NOMO-1 treated with DMSO at 0.1 percent for 48 hours (cell line): ENCODE results near the gene PEX6.
"Not testable (repeated sequence)": the region's sequence is repeated elsewhere in the genome, so short reads cannot be mapped to it uniquely, and the experiment has no call there.

Experiments used
- DNase-seq: peaks from one replicate; lab custom pipeline; 2025; ENCODE audit not compliant: unreplicated experiment; lab: John Stamatoyannopoulos, UW

Gene PEX6

DNA sequence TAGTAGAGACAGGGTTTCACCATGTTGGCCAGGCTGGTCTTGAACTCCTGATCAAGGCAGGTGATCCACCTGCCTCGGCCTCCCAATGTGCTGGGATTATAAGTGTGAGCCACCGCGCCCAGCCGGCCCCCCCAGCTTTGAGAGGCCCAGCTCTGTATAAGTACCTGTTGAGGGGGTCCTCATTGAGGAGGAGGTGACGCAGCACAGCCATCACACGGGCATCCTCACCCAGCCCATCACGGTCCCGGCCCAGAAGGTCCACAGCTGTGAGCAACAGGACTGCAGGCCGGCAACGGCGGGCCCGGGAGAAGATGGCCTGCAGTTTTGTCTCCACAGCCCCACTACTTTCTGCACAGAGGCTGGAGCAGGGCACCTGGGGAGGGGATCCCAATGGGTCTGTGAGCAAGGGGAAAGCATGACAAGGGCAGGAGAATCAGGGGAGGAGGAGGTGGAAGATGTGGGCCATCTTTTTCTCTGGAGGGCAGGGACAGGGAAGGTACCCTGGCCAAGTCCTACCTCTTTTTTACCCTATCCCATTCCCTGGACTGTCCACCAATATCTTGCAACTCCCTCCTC lies 10.8 kb downstream of the PEX6 start:
- DNase-seq: no peak

DNA sequence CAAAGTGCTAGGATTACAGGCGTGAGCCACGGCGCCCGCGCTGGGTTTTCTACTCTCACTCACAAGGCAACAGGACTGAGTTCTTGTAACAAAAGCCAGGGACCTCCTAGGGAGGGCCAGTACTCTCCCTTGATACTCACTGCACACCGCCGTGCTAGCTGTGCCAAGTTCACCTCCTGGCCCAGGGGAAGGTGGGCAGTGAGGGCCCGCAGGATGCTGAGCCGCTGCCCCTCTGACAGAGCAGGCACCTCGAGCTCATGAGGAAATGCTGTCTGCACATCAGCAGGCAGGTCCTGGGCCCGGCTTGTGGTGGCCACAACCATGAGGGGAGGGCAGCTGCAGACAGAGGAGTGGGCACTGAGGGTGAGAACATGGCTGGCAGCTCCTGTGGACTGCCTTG lies 11.8 kb downstream of the PEX6 start:
- no peak for DNase-seq

DNA sequence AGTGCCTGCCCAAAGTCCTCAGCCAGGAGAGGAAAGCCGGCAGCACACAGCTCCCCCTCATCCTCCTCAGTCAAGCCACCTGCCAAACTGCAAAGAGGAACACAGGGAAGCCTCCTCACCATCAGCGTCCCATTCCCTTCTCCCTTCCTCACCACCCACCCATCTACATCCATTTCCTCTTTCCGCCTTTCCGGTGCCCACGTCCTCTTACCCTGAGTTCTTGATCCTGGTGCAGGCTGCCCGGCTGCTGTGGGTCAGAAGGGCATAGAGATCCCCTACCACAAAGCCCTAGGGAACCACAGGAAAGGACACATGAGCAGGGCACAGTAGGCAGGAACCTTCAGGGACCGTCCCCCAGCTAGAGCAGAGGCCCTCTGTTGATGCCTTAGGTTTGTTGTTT lies 12.4 kb downstream of the PEX6 start:
- DNase-seq: no peak

DNA sequence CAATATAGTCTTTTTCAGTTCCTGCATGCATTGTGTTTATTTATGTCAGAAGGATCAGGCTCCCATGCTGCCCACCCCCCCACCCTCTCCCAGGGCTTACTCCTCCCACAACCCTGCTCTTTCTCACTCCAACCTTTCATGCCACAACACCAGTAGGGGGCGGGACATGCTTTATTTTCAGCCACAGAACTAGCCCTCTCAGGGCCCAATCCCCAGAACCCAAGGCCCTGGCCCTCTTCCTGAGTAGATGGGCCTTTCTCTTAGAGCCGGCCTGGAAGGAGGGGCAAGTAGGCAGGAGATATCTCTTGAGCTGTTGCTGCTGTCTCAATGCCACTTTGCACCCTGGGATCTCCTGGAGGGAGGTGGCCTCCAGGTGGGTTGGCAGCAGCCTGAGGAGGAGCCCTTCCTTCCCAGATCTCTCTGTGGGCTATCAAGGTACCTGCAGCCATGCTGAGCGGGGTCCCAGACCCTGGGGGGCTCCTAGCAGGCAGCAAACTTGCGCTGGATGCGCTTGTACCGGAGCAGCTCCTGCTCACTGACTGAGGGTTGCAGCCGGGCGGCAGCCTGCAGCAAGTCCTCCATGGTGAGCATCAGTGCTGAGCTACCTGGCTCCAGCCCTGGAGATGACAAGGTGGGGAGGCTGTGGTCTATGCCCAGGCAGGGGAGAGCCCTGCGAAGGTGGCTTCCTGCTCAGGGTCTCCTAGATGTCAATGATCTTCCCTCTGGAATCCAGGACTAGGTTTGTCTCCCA lies 15.0 kb downstream of the PEX6 start:
- DNase-seq: peak; percentile 31

DNA sequence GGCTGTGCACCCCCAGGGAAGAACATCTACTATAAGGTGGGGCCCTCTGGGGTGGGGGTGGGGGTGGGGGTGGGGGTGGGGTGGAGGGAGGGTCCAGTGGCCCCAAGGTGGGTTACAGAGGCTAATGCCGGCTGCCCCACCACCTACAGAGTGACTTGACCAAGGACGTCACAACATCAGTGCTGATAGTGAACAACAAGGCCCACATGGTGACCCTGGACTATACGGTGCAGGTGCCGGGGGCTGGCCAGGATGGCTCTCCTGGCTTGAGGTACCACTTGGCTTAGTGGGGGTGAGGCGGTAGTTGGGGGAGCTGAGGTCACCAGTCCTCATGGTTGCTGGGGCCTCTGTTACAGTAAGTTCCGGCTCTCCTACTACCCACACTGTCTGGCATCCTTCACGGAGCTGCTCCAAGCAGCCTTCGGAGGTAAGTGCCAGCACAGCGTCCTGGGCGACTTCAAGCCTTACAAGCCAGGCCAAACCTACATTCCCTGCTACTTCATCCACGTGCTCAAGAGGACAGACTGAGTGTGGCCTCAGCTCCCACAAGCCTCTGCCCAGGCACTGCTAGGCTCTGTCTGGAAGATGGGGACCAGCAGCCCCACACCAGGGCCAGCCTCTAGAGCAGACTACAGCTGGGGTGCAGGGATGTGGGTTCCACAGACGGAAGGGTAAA lies 15.7 kb downstream of the PEX6 start:
- DNase-seq: no peak

DNA sequence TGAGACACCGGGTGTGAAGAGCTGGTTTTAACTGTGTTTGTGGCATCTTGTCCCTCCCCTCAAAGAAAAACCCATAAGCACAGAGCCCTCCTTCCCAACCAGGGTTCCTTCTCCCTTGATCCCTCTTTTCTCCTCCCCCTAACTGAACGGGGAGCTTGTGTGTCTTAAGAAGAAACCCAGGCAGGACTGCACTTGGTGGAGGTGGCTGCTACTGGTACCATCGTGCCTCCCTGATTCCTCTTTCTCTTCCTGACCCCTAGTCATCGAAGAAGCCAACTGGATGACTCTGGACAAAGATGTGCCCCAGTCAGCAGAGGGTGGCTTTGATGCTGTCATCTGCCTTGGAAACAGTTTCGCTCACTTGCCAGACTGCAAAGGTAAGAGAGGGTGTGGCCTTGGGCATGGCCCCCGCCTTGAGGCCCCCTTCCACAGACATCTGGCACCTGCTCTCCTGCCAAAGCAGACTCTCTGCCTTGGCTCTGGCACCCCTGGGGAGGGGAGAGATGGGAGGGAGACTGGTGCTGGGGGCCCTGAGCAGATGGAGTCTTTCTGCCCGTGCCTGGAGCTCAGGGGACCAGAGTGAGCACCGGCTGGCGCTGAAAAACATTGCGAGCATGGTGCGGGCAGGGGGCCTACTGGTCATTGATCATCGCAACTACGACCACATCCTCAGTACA lies 16.3 kb downstream of the PEX6 start:
- no peak for DNase-seq

DNA sequence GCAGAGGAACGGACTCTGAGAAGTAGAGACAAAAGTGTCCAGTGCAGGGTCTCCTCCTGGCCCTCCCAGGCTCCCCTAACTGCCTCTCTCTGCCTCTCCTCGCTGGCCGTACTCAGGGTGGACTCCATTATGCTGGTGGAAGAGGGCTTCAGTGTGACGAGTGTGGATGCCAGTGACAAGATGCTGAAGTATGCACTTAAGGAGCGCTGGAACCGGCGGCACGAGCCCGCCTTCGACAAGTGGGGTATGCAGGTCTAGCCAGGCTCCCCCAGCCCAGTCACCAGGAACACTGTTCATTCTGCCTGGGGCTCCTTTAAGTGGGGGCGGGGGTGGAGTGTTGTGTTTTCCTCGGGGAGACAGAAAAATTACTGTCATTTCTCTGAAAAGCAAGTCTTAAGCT lies 16.9 kb downstream of the PEX6 start:
- DNase-seq: no peak

DNA sequence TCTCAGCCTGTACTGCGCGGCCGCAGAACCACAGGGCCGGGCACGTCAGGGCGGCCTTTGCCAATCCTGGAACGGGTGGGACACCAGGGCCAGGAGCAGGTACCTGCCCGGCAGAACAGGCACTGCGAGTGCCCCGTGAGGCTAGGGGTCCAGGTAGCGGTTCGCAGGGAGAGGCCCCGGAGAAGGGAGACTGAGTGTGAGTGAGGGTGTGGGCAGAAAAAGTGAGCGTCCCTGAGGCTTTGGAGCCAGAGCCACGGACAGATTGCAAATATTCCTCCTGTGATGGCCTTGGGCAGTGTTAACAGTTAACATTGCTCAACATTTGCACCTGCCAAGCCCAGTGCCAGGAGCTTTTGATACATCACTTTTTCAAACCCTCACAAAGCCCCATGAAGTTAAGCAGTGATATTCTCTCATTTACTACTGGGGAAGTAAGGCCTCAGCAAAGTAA lies 17.9 kb downstream of the PEX6 start:
- DNase-seq: no peak

DNA sequence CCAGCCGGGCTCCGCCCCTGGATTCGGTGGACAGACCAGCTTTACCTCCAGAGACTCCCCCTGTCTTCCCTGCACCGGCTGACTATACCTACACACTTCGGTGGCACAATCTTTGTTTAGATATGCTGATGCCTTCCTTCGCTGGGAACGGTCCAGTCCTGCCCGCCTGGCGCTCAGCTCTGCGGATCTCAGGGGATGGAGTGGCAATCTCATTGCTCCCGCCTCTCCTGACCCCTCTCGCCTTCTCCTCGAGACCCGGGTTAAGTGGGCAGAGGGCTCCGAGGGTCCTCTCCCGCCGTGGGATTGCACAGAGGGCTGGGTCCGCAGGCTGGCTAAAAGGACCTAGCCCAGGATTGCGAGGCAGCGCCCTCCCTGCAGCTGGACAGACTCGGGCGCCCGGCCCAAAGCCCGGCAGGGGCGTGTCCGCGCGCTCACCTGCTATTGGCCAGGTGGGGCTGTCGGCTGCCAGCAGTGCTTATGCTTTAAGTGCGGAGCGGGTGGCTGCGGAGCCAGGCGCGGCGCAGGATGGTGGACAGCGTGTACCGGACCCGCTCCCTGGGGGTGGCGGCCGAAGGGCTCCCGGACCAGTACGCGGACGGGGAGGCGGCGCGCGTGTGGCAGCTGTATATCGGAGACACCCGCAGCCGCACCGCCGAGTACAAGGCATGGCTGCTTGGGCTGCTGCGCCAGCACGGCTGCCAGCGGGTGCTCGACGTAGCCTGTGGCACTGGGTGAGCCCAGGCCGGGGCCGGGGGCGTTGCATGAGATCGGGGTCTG lies 18.6 kb downstream of the PEX6 start, which contains the start of gene GNMT:
Gene GNMT, plus strand, starts transcription at position 512 of the 777 bp plus-strand sequence. Its CDS starts 14 bp downstream, at position 526.
- no peak for DNase-seq

DNA sequence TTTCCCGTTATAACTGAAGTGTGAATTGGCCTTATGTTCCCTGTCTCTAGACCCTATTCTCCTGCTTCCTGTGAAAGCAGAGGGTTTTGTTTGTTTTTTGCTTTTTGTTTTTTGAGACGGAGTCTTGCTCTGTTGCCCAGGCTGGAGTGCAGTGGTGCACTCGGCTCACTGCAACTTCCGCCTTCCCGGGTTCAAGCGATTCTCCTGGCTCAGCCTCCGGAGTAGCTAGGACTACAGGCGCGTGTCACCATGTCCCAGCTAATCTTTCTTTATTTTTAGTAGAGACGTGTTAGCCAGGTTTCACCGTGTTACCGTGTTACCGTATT lies 19.1 kb downstream of the PEX6 start:
- no peak for DNase-seq

DNA sequence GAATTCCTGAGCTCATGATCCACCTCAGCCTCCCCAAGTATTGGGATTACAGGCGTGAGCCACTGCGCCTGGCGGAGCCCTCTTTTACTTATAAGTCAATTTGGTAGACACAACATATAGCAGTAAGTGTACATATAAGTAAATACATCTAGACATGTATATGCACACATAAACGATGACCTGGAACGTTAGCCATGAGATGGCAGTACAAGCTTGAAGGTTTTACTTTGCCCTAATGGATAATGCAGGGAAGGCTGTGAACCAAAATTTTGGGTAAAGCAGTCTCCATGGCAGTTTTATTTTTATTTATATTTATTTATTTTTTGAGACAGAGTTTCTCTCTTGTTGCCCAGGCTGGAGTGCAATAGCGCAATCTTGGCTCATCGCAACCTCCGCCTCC lies 20.9 kb downstream of the PEX6 start:
- no peak for DNase-seq

DNA sequence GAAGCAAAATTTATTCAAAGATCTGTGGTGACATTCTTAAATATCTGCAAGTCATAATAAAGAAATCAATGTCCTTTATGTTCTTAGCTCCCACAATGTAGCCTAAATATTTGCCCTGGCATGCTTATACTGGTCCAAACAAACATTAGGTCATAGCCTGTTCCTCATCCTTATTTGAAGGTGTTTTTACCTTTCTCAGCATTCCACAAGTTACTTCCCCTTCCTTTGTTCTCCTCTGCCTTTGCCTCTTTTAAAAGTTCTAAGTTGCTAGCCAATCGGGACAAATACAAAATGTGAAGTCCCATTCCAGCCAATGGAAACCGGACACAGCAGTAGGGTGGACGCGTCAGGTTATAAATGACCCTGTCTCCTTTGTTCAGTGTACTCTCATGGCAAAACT lies 24.6 kb downstream of the PEX6 start:
- DNase-seq: not testable (repeated sequence)

DNA sequence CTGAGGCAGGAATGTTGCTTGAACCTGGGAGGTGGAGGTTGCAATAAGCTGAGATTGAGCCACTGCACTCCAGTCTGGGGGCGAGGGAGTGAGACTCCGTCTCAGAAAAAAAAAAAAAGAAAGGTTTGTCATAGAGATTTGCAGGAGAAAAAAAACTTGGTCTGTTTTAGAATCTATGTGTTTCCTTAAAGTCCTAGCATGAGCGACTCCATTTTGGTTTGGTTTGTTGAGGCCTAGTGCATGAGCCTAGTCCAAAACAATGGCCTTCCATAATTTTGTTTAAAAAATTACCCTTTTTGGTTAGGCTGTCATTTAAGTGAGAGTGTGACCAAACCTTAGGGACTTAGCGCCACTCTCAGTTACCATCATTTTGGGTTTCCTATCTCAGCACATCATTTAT lies 26.6 kb downstream of the PEX6 start:
- DNase-seq: no peak

DNA sequence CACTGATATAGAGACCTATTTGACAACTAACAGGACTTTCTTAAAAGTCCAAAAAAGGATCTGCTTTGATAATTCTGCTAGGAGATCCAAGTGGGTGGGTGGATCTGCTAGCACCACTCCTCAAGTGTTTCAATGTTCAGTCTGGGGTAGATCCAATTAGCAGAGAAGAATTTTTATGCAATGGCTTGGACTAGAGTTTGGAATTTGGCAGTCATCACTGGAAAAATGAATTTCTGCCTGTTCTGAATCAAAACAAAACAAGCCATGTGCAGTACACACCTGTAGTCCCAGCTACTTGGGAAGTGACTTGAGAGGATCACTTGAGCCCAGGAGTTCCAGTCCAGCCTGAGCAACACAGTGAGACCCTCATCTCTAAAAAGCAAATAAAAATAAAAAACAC lies 31.0 kb downstream of the PEX6 start:
- no peak for DNase-seq

DNA sequence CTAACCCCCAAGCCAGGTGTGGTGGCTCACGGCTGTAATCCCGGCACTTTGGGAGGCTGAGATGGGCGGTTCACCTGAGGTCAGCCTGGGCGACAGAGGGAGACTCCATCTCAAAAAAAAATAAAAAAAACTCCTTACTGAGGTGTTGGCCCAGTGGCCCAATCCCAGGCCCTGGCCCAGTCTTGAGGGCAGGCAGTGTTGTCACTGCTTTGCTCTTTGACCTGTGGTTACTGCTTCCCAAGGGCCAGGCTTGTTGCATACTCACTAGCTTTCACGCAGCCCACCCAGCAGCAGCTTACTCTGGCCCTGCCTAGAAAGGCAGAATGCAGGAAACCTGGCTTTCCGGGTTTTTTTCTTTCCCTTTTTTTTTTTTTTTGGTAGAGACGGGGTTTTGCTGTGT lies 36.5 kb downstream of the PEX6 start:
- DNase-seq: no peak

DNA sequence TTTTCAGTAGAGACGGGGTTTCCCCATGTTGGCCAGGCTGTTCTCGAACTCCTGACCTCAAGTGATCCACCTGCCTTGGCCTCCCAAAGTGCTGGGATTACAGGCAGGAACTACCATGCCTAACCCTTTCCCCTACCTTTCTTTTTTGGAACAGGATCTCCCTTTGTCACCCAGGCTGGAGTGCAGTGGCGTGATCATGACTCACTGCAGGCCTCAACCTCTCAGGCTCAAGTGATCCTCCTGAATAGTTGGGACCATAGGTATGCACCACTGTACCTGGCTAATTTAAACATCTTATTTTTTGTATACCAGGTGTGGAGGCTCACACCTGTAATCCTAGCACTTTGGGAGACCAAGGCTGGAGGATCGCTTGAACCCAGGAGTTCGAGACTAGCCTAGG lies 37.6 kb downstream of the PEX6 start:
- DNase-seq: not testable (repeated sequence)

DNA sequence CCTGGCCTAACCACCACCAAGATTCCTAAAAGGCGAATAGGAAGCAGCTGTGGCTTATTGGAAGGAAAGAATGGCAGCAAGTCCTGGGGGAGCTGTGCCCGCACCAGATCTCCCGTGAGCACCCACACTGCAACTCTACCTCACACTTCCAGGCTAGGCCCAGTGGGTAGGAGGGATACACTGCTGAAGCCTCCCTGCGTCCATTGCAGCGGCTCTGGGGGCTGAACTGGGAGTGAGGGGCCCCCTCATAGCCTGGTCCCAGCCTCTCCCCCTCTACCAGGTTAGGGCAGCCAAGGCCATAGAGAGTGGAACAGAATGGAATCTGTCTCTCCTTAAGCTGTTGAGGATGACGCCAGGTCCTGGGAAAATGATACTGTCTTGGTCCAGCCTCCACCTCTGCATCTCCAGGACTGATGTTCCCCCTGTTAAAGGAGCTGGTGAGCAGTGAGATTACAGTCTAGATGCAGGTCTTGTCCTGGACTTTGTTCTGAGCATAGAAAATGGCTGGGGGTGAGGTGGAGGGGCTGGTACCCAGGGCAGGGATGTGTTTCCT lies 38.4 kb downstream of the PEX6 start:
- DNase-seq: no peak

DNA sequence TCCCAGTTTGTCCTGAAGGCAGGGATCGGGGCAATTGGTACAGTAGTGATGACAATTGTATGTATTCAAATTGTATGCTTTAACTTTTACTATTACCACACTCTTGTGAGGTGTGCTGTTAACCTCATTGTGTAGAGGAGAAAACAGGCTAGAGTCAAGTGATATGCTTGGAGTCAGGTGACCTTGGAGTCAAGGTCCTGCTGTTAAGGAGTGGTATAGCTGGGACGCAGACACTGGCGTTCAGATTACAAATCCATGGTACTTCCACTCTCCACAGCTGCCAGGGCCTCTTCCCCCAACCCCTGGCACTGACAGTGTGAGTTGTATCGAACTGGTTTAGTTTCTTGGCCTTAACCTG lies 39.2 kb downstream of the PEX6 start:
- DNase-seq: no peak

DNA sequence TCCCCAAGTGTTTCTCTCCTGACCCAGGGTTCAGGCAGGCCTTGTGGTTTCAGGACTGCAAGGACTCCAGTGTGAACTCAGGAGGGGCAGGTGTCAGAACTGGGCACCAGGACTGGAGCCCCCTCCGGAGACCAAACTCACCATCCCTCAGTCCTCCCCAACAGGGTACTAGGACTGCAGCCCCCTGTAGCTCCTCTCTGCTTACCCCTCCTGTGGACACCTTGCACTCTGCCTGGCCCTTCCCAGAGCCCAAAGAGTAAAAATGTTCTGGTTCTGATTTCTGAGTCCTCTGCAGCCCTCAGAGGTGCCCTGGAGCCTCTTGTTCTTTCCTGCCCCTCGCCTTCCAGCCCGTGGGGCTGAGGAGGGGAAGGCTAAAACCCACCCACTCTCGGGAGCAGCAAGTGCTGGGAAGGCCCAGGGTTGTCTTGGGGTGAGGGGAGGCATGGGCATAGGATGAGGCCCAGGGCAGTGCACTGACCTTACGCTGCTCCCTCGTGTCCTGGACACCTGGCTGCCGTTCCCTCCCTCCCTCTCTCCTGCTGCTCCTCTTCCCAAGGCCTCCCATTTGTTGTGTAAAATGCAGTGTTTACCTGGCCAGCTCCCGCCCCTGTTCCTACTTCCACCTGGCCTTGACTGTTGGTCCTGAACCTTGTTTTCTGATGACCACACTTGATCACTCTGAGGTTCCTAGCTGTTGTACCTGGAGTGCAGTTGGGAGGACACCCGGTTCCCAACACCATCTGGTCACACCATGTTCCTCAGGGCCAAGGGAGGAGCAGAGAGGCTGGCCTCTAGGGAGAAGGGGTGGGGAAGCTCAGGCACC lies 39.8 kb downstream of the PEX6 start:
- DNase-seq: no peak

DNA sequence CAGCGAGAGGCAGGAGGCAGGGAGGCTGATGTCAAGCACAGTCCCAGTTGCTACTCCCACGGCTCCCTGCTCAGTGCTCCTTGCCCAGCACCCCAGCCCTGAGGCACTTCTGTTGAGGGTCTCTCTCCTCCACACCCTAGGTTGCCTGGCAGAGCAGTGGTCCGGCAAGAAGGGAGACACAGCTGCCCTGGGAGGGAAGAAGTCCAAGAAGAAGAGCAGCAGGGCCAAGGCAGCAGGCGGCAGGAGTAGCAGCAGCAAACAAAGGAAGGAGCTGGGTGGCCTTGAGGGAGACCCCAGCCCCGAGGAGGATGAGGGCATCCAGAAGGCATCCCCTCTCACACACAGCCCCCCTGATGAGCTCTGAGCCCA lies 40.6 kb downstream of the PEX6 start:
- DNase-seq: no peak
